Loucy (cell line): ENCODE measurements around the gene SECTM1.

Source experiments
- H2AFZ ChIP-seq: fragments of 200-600 bp; sonication (generic); 2 replicates; pipeline ENCODE4 v1.6.0; 2016; ENCODE audit warnings: antibody characterized with exemption, mild to moderate bottlenecking, low read length, moderate library complexity
- H3F3A ChIP-seq: fragments of 200-600 bp; 2 replicates; pipeline ENCODE4 v1.6.0; 2016; ENCODE audit warnings: antibody characterized with exemption, low read depth, mild to moderate bottlenecking
- H3K27me3 ChIP-seq: fragments of 200-600 bp; sonication (generic); 2 replicates; pipeline ENCODE4 v1.6.1; 2014; ENCODE audit warnings: low read length, mild to moderate bottlenecking; ENCODE audit not compliant: insufficient read depth, poor library complexity, severe bottlenecking
- H3K36me3 ChIP-seq: fragments of 200-600 bp; sonication (generic); 2 replicates; pipeline ENCODE4 v1.6.1; 2016; ENCODE audit warnings: low read length; ENCODE audit not compliant: insufficient read depth
- H3K4me1 ChIP-seq: fragments of 200-600 bp; sonication (generic); 2 replicates; pipeline ENCODE4 v1.5.1; 2014; ENCODE audit warnings: low read length, mild to moderate bottlenecking; ENCODE audit not compliant: insufficient read depth, poor library complexity, severe bottlenecking
- H3K4me2 ChIP-seq: fragments of 200-600 bp; sonication (generic); 2 replicates; pipeline ENCODE4 v1.6.0; 2014; ENCODE audit warnings: antibody characterized with exemption, low read length, low read depth, mild to moderate bottlenecking; ENCODE audit not compliant: poor library complexity, severe bottlenecking
- H3K4me3 ChIP-seq: fragments of 200-600 bp; sonication (generic); 2 replicates; pipeline ENCODE4 v1.5.1; 2014; ENCODE audit warnings: low read length, mild to moderate bottlenecking, mixed read lengths; ENCODE audit not compliant: poor library complexity, severe bottlenecking
- H3K79me2 ChIP-seq: fragments of 200-600 bp; sonication (generic); 2 replicates; pipeline ENCODE4 v1.6.1; 2014; ENCODE audit warnings: low read length; ENCODE audit not compliant: insufficient read depth
- H3K9ac ChIP-seq: fragments of 200-600 bp; sonication (generic); 2 replicates; pipeline ENCODE4 v1.6.0; 2014; ENCODE audit warnings: mild to moderate bottlenecking, low read depth, low read length, moderate library complexity; ENCODE audit not compliant: poor library complexity, severe bottlenecking
- H3K9me2 ChIP-seq: fragments of 200-600 bp; sonication (generic); replicated peaks from 2 replicates; pipeline ENCODE4 v1.6.1; 2016; ENCODE audit warnings: low read depth, low read length, mixed read lengths
- H3K9me3 ChIP-seq: fragments of 200-600 bp; sonication (generic); 2 replicates; pipeline ENCODE4 v1.6.1; 2014; ENCODE audit warnings: mild to moderate bottlenecking, antibody characterized with exemption, low read length, low read depth; ENCODE audit not compliant: insufficient read depth
- H4K20me1 ChIP-seq: fragments of 200-600 bp; sonication (generic); 2 replicates; pipeline ENCODE4 v1.6.0; 2014; ENCODE audit warnings: antibody characterized with exemption, low read length, mild to moderate bottlenecking; ENCODE audit not compliant: insufficient read depth, poor library complexity, severe bottlenecking
- CTCF ChIP-seq: fragments of 200-600 bp; sonication (generic); conservative IDR thresholded peaks from 2 replicates; pipeline ENCODE4 v1.5.1; 2014; ENCODE audit warnings: mild to moderate bottlenecking, antibody characterized with exemption, low read length
- EZH2phosphoT487 ChIP-seq: fragments of 200-600 bp; IDR thresholded peaks from 2 replicates; pipeline ENCODE4 v1.6.1; 2018; ENCODE audit warnings: antibody characterized with exemption, mild to moderate bottlenecking, moderate library complexity, borderline replicate concordance

The SECTM1 gene

GRCh38 chr17:82328994-82329507 is 4.5 kb downstream of the SECTM1 start:
- TF ChIP-seq EZH2phosphoT487 = no peak
- no peak for TF ChIP-seq CTCF
- H3K27me3 ChIP-seq = no peaks in the 10 kb centered on the region

GRCh38 chr17:82328141-82328993 is 5.2 kb downstream of the SECTM1 start:
- Histone ChIP-seq H3K79me2 (no peaks in the 10 kb centered on the region), H3K4me1 (peaks cover 14% of the 10 kb centered on the region), H3K36me3 (no peaks in the 10 kb centered on the region), H3K4me3 (no peak overlapping the region), H3K9ac (no peak overlapping the region), H3F3A (no peaks in the 10 kb centered on the region), H2AFZ (no peak overlapping the region), H3K4me2 (no peak overlapping the region), H4K20me1 (no peaks in the 10 kb centered on the region), H3K27me3 (no peaks in the 10 kb centered on the region), H3K9me2 (no peaks in the 10 kb centered on the region), H3K9me3 (no peaks in the 10 kb centered on the region)
- no peak for TF ChIP-seq EZH2phosphoT487
- no peak for TF ChIP-seq CTCF

More at GRCh38 chr17:82328994-82329507, 4.5 kb downstream of the SECTM1 start:
- H2AFZ ChIP-seq = no peak overlapping the region
- no peaks in the 10 kb centered on the region for H3F3A ChIP-seq
- H3K4me3 ChIP-seq = no peak overlapping the region
- H3K36me3 ChIP-seq = no peaks in the 10 kb centered on the region
- H3K9me2 ChIP-seq = no peaks in the 10 kb centered on the region
- H3K4me2 ChIP-seq = no peak overlapping the region
- no peaks in the 10 kb centered on the region for H3K9me3 ChIP-seq
- H4K20me1 ChIP-seq = no peaks in the 10 kb centered on the region
- peaks cover 14% of the 10 kb centered on the region for H3K4me1 ChIP-seq
- no peaks in the 10 kb centered on the region for H3K79me2 ChIP-seq
- H3K9ac ChIP-seq = no peak overlapping the region

GRCh38 chr17:82327757-82328140 is 5.8 kb downstream of the SECTM1 start:
- Histone ChIP-seq H3K9ac (no peak overlapping the region), H3K9me2 (no peaks in the 10 kb centered on the region), H3K4me3 (no peak overlapping the region), H3F3A (no peaks in the 10 kb centered on the region), H3K36me3 (no peaks in the 10 kb centered on the region), H3K9me3 (no peaks in the 10 kb centered on the region), H3K4me2 (no peak overlapping the region), H3K27me3 (no peaks in the 10 kb centered on the region), H2AFZ (no peak overlapping the region), H4K20me1 (no peaks in the 10 kb centered on the region), H3K4me1 (peaks cover 9% of the 10 kb centered on the region), H3K79me2 (no peaks in the 10 kb centered on the region)
- no peak for TF ChIP-seq CTCF
- TF ChIP-seq EZH2phosphoT487 = no peak
